SK-N-SH treated with all-trans-retinoic acid at 6 μM for 48 hours (cell line): ENCODE data around the gene SCP2D1.

Experiments used
- ATAC-seq: fragments of 200-7000 bp; cut with Tn5 transposase; 3 replicates; pipeline ENCODE4 v1.9.1; 2020; ENCODE audit warnings: mild to moderate bottlenecking, moderate library complexity
- ARNTL ChIP-seq: fragments of 450-650 bp; formaldehyde crosslinking; IDR thresholded peaks from 2 replicates; pipeline ENCODE4 v1.5.0; 2020; ENCODE audit warnings: low read depth, mild to moderate bottlenecking, moderate library complexity, borderline replicate concordance
- CSDC2 ChIP-seq: fragments of 250-450 bp; sonication (Bioruptor Pico); IDR thresholded peaks from 2 replicates; pipeline ENCODE4 v1.5.0; 2020; ENCODE audit warnings: mild to moderate bottlenecking, moderate library complexity
- ESRRG ChIP-seq: fragments of 250-450 bp; sonication (Bioruptor Pico); IDR thresholded peaks from 2 replicates; pipeline ENCODE4 v1.6.1; 2021; ENCODE audit warnings: mild to moderate bottlenecking
- GLIS3 ChIP-seq: fragments of 250-450 bp; sonication (Bioruptor Pico); IDR thresholded peaks from 2 replicates; pipeline ENCODE4 v1.5.0; 2020; ENCODE audit warnings: mild to moderate bottlenecking, moderate library complexity
- ISL1 ChIP-seq: fragments of 250-450 bp; sonication (Bioruptor Pico); IDR thresholded peaks from 2 replicates; pipeline ENCODE4 v2.1.2; 2022; ENCODE audit warnings: mild to moderate bottlenecking, moderate library complexity
- PPARA ChIP-seq: fragments of 250-450 bp; sonication (Bioruptor Pico); IDR thresholded peaks from 2 replicates; pipeline ENCODE4 v1.5.0; 2020; ENCODE audit warnings: mild to moderate bottlenecking, borderline replicate concordance
- RARB ChIP-seq: fragments of 250-450 bp; sonication (Bioruptor Pico); IDR thresholded peaks from 2 replicates; pipeline ENCODE4 v1.8.0; 2021; ENCODE audit warnings: mild to moderate bottlenecking, moderate library complexity
- SNAI2 ChIP-seq: fragments of 250-450 bp; sonication (Bioruptor Pico); IDR thresholded peaks from 2 replicates; pipeline ENCODE4 v1.5.0; 2020; ENCODE audit warnings: mild to moderate bottlenecking, moderate library complexity
- TCF4 ChIP-seq: fragments of 250-450 bp; sonication (Bioruptor Pico); IDR thresholded peaks from 2 replicates; pipeline ENCODE4 v1.8.0; 2021; ENCODE audit warnings: mild to moderate bottlenecking, moderate library complexity, borderline replicate concordance
- TOX ChIP-seq: fragments of 250-450 bp; sonication (Bioruptor Pico); IDR thresholded peaks from 2 replicates; pipeline ENCODE4 v1.8.0; 2021; ENCODE audit warnings: mild to moderate bottlenecking, moderate library complexity, borderline replicate concordance
- ZC3H10 ChIP-seq: fragments of 250-450 bp; sonication (Bioruptor Pico); IDR thresholded peaks from 2 replicates; pipeline ENCODE4 v1.5.1; 2021; ENCODE audit warnings: mild to moderate bottlenecking, moderate library complexity
- ZFP3 ChIP-seq: fragments of 250-450 bp; sonication (Bioruptor Pico); IDR thresholded peaks from 2 replicates; pipeline ENCODE4 v1.5.0; 2020; ENCODE audit warnings: mild to moderate bottlenecking, moderate library complexity
- ZFP30 ChIP-seq: fragments of 450-650 bp; formaldehyde crosslinking; IDR thresholded peaks from 2 replicates; pipeline ENCODE4 v1.5.0; 2022; ENCODE audit warnings: mild to moderate bottlenecking, moderate library complexity
- ZNF565 ChIP-seq: fragments of 450-650 bp; formaldehyde crosslinking; conservative IDR thresholded peaks from 2 replicates; pipeline ENCODE4 v1.5.0; 2020; ENCODE audit warnings: low read depth, mild to moderate bottlenecking, moderate library complexity
- ZNF70 ChIP-seq: fragments of 450-650 bp; formaldehyde crosslinking; IDR thresholded peaks from 2 replicates; pipeline ENCODE4 v1.5.0; 2020; ENCODE audit warnings: mild to moderate bottlenecking, moderate library complexity
- ZNF8 ChIP-seq: fragments of 450-650 bp; formaldehyde crosslinking; IDR thresholded peaks from 2 replicates; pipeline ENCODE4 v1.5.0; 2020; ENCODE audit warnings: mild to moderate bottlenecking, moderate library complexity
- TF ChIP-seq, protein P1 (sequence below): fragments of 250-450 bp; sonication (Bioruptor Pico); IDR thresholded peaks from 2 replicates; pipeline ENCODE4 v1.5.1; 2020; ENCODE audit warnings: low read depth, mild to moderate bottlenecking, moderate library complexity
- TF ChIP-seq, protein P2 (sequence below): fragments of 250-450 bp; sonication (Bioruptor Pico); IDR thresholded peaks from 2 replicates; pipeline ENCODE4 v1.8.0; 2020; ENCODE audit warnings: mild to moderate bottlenecking, moderate library complexity, borderline replicate concordance
- TF ChIP-seq, protein P3 (sequence below): fragments of 250-450 bp; sonication (Bioruptor Pico); IDR thresholded peaks from 2 replicates; pipeline ENCODE4 v1.5.0; 2020; ENCODE audit warnings: mild to moderate bottlenecking, moderate library complexity
- TF ChIP-seq, protein P4 (sequence below): fragments of 250-450 bp; sonication (Bioruptor Pico); IDR thresholded peaks from 2 replicates; pipeline ENCODE4 v1.8.0; 2021; ENCODE audit warnings: low read depth, mild to moderate bottlenecking, moderate library complexity, borderline replicate concordance
- TF ChIP-seq, protein P5 (sequence below): fragments of 250-450 bp; sonication (Bioruptor Pico); IDR thresholded peaks from 2 replicates; pipeline ENCODE4 v1.5.1; 2021; ENCODE audit warnings: mild to moderate bottlenecking, moderate library complexity

The SCP2D1 gene

DNA sequence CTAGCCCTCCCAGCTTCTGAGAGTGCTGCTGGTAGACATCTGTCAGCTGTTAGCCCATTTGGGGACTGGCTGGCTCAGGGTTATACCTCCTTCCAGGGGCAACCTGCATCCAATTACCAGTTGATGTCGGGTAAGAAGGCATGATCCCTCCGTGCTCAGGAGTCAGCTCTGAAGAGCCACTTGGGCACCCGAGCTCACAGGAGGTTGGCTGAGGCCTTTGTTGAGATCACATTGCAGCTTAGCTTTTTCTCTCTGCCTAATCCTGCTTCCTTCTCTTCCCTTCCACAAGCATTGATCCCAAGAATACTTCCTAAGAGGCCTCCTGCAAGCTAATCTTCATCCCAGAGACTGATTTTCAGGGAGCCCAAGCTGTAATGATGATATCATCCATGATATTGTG lies 35.5 kb downstream of the SCP2D1 start (continued):
- TF ChIP-seq, protein P1, sequence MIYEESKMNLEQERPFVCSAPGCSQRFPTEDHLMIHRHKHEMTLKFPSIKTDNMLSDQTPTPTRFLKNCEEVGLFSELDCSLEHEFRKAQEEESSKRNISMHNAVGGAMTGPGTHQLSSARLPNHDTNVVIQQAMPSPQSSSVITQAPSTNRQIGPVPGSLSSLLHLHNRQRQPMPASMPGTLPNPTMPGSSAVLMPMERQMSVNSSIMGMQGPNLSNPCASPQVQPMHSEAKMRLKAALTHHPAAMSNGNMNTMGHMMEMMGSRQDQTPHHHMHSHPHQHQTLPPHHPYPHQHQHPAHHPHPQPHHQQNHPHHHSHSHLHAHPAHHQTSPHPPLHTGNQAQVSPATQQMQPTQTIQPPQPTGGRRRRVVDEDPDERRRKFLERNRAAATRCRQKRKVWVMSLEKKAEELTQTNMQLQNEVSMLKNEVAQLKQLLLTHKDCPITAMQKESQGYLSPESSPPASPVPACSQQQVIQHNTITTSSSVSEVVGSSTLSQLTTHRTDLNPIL: no peak
- TF ChIP-seq, all 23 proteins: peak for 0

DNA sequence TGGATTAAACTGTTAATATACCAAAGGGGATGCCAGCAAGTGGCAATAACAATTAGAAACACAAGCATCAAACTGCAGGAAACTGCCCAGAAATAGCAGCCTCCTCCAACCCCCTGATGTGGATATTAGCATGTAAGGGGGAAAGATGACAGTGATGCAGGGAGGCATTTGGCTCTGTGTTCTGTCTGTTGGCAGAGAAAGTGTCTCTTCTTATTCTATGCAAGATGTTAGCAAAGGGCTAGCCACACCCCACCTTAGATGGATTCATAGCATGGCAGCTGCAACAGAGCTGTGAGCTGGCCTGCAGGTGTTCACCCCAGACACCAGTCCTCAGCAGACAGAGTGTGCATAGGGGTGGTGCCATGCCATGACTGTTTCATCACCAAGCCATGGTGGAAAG lies 38.0 kb downstream of the SCP2D1 start:
- TF ChIP-seq SNAI2 (CRISPR knock-in tag) (no peak), PPARA (CRISPR knock-in tag) (no peak), ZNF565 (no peak), ZFP3 (CRISPR knock-in tag) (no peak), ESRRG (CRISPR knock-in tag) (no peak)
- TF ChIP-seq, protein P1: no peak
- TF ChIP-seq, all 23 proteins: peak for 0
- ATAC-seq: no peak

DNA sequence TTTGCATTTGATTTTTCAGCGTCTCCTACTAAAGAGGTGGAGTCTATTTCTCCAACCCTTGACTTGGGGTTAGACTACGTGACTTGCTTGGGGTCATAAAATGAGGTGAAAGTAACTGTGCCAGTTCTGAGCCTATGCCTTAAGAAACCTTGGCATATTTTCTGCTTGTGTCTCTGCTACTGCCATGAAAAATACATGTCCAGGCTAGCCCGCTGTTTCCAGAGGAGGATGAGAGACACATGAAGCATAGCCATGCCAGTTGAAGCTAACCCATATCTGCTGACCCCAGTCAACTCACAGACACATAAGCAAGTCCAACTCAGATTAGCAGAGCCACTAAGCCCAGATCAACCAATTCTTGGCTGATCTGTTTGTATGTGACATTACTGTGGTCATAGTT lies 38.7 kb downstream of the SCP2D1 start:
- no peak for TF ChIP-seq ZNF565
- TF ChIP-seq ZC3H10 (CRISPR knock-in tag): no peak
- TF ChIP-seq ZNF8 (CRISPR knock-in tag): no peak
- no peak for TF ChIP-seq CSDC2 (CRISPR knock-in tag)
- no peak for TF ChIP-seq TCF4 (CRISPR knock-in tag)
- TF ChIP-seq, protein P1: no peak
- TF ChIP-seq GLIS3 (CRISPR knock-in tag): no peak
- TF ChIP-seq, protein P2, sequence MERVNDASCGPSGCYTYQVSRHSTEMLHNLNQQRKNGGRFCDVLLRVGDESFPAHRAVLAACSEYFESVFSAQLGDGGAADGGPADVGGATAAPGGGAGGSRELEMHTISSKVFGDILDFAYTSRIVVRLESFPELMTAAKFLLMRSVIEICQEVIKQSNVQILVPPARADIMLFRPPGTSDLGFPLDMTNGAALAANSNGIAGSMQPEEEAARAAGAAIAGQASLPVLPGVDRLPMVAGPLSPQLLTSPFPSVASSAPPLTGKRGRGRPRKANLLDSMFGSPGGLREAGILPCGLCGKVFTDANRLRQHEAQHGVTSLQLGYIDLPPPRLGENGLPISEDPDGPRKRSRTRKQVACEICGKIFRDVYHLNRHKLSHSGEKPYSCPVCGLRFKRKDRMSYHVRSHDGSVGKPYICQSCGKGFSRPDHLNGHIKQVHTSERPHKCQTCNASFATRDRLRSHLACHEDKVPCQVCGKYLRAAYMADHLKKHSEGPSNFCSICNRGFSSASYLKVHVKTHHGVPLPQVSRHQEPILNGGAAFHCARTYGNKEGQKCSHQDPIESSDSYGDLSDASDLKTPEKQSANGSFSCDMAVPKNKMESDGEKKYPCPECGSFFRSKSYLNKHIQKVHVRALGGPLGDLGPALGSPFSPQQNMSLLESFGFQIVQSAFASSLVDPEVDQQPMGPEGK (CRISPR knock-in tag): no peak
- TF ChIP-seq ARNTL (CRISPR knock-in tag): no peak
- TF ChIP-seq SNAI2 (CRISPR knock-in tag): no peak
- no peak for TF ChIP-seq ISL1
- TF ChIP-seq TOX (CRISPR knock-in tag): no peak
- TF ChIP-seq, protein P3, sequence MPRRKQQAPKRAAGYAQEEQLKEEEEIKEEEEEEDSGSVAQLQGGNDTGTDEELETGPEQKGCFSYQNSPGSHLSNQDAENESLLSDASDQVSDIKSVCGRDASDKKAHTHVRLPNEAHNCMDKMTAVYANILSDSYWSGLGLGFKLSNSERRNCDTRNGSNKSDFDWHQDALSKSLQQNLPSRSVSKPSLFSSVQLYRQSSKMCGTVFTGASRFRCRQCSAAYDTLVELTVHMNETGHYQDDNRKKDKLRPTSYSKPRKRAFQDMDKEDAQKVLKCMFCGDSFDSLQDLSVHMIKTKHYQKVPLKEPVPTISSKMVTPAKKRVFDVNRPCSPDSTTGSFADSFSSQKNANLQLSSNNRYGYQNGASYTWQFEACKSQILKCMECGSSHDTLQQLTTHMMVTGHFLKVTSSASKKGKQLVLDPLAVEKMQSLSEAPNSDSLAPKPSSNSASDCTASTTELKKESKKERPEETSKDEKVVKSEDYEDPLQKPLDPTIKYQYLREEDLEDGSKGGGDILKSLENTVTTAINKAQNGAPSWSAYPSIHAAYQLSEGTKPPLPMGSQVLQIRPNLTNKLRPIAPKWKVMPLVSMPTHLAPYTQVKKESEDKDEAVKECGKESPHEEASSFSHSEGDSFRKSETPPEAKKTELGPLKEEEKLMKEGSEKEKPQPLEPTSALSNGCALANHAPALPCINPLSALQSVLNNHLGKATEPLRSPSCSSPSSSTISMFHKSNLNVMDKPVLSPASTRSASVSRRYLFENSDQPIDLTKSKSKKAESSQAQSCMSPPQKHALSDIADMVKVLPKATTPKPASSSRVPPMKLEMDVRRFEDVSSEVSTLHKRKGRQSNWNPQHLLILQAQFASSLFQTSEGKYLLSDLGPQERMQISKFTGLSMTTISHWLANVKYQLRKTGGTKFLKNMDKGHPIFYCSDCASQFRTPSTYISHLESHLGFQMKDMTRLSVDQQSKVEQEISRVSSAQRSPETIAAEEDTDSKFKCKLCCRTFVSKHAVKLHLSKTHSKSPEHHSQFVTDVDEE (CRISPR knock-in tag): no peak
- TF ChIP-seq, protein P4, sequence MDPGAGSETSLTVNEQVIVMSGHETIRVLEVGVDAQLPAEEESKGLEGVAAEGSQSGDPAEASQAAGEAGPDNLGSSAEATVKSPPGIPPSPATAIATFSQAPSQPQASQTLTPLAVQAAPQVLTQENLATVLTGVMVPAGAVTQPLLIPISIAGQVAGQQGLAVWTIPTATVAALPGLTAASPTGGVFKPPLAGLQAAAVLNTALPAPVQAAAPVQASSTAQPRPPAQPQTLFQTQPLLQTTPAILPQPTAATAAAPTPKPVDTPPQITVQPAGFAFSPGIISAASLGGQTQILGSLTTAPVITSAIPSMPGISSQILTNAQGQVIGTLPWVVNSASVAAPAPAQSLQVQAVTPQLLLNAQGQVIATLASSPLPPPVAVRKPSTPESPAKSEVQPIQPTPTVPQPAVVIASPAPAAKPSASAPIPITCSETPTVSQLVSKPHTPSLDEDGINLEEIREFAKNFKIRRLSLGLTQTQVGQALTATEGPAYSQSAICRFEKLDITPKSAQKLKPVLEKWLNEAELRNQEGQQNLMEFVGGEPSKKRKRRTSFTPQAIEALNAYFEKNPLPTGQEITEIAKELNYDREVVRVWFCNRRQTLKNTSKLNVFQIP: no peak
- TF ChIP-seq, protein P5, sequence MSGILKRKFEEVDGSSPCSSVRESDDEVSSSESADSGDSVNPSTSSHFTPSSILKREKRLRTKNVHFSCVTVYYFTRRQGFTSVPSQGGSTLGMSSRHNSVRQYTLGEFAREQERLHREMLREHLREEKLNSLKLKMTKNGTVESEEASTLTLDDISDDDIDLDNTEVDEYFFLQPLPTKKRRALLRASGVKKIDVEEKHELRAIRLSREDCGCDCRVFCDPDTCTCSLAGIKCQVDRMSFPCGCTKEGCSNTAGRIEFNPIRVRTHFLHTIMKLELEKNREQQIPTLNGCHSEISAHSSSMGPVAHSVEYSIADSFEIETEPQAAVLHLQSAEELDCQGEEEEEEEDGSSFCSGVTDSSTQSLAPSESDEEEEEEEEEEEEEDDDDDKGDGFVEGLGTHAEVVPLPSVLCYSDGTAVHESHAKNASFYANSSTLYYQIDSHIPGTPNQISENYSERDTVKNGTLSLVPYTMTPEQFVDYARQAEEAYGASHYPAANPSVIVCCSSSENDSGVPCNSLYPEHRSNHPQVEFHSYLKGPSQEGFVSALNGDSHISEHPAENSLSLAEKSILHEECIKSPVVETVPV (CRISPR knock-in tag): no peak
- TF ChIP-seq ZFP3 (CRISPR knock-in tag): no peak
- TF ChIP-seq RARB (CRISPR knock-in tag): no peak
- no peak for TF ChIP-seq ESRRG (CRISPR knock-in tag)
- no peak for TF ChIP-seq ZNF70 (CRISPR knock-in tag)
- no peak for TF ChIP-seq ZFP30 (CRISPR knock-in tag)
- ATAC-seq: no peak
